HCT116 (cell line): ENCODE measurements around the gene RBM20. TPM values are rescaled to one million over a fixed set of nuclear protein-coding genes. Genes with fewer than 3 reads are reported as not detected.

Source experiments
- ATAC-seq: fragments of 200-7000 bp; cut with Tn5 transposase; 2 replicates; pipeline ENCODE4 v1.9.1; 2020; ENCODE audit warnings: mild to moderate bottlenecking, moderate library complexity
- BruUV-seq: library from RNA; stranded (reverse); fragments of 400-500 nt; replicated peaks from 2 replicates; lab custom pipeline; 2021; lab: Mats Ljungman, UMichigan
- CTCF ChIA-PET: fragments of 300-600 bp; sonication (Branson Sonifier 250); formaldehyde crosslinking; loops from one replicate; lab custom pipeline; 2021; ENCODE audit warnings: antibody characterized with exemption; lab: Charles Lee
- POLR2A ChIA-PET: fragments of 300-600, 350-600 bp; sonication (Branson Sonifier 250); formaldehyde crosslinking; loops from one replicate; lab custom pipeline; 2021; ENCODE audit warnings: antibody characterized with exemption; lab: Charles Lee
- RAD21 ChIA-PET, 2 experiments: fragments of 300-600 bp; sonication (Branson Sonifier 250); formaldehyde crosslinking; loops; one replicate each; lab custom pipeline; 2023; ENCODE audit warnings: low total read pairs in 2 of 2; ENCODE audit not compliant: uncharacterized antibody in 2 of 2, unreplicated experiment in 2 of 2, low non-redundant PET in 1 of 2; lab: Charles Lee
- DNase-seq: peaks from one replicate; pipeline ENCODE4 v3.0.0-alpha.2; 2010; ENCODE audit warnings: low read depth, low spot score
- H2AFZ ChIP-seq: fragments of 200-600 bp; shearing (Covaris generic), sonication (generic); 2 replicates; pipeline ENCODE4 v1.6.1; 2017; ENCODE audit warnings: low read depth, mixed run types, mixed read lengths, antibody characterized with exemption, low read length; ENCODE audit not compliant: poor library complexity, severe bottlenecking
- H3K27ac ChIP-seq: 2 replicates; pipeline ENCODE4 v1.5.1; 2012; ENCODE audit warnings: low read depth, low read length
- H3K27me3 ChIP-seq: fragments of 200-600 bp; sonication (generic); 2 replicates; pipeline ENCODE4 v1.6.1; 2016; ENCODE audit warnings: mixed run types, low read length, mixed read lengths; ENCODE audit not compliant: insufficient read depth
- H3K36me3 ChIP-seq, 2 experiments: fragments of 200-500 bp in 1 of 2; fragments of 200-600 bp in 1 of 2; sonication (Bioruptor generic) in 1 of 2; sonication (generic) in 1 of 2; 2 replicates each; pipeline versions ENCODE4 v1.5.1 to v1.6.1; 2014 to 2016; ENCODE audit warnings: low read length in 2 of 2, inconsistent platforms in 1 of 2, mixed read lengths in 1 of 2, mixed run types in 1 of 2; ENCODE audit not compliant: insufficient read depth in 2 of 2, control insufficient read depth in 1 of 2
- H3K4me1 ChIP-seq, 2 experiments: fragments of 200-600 bp in 1 of 2; sonication (generic) in 1 of 2; 2 replicates each; pipeline versions ENCODE4 v1.5.1 to v1.6.1; 2012 to 2017; ENCODE audit warnings: low read length in 2 of 2, inconsistent platforms in 1 of 2, mild to moderate bottlenecking in 1 of 2, mixed read lengths in 1 of 2, mixed run types in 1 of 2, moderate library complexity in 1 of 2; ENCODE audit not compliant: insufficient read depth in 2 of 2, control insufficient read depth in 1 of 2
- H3K4me2 ChIP-seq: fragments of 200-600 bp; sonication (generic); 2 replicates; pipeline ENCODE4 v1.6.1; 2017; ENCODE audit warnings: mixed run types, low read length, mixed read lengths
- H3K4me3 ChIP-seq, 2 experiments: fragments of 200-600 bp in 1 of 2; sonication (generic) in 1 of 2; replicated peaks in 1 of 2; 2 replicates each; pipeline ENCODE4 v1.5.1; 2011 to 2016; ENCODE audit warnings: low read length in 2 of 2, control low read depth in 1 of 2, low read depth in 1 of 2, mild to moderate bottlenecking in 1 of 2, mixed read lengths in 1 of 2, mixed run types in 1 of 2
- H3K79me2 ChIP-seq: fragments of 200-600 bp; sonication (generic); 2 replicates; pipeline ENCODE4 v1.6.1; 2017; ENCODE audit warnings: mild to moderate bottlenecking, mixed run types, low read length, moderate library complexity, mixed read lengths; ENCODE audit not compliant: insufficient read depth
- H3K9ac ChIP-seq: fragments of 200-600 bp; sonication (generic); 2 replicates; pipeline ENCODE4 v1.6.1; 2016; ENCODE audit warnings: low read length, mixed read lengths
- H3K9me2 ChIP-seq: fragments of 200-600 bp; sonication (generic), shearing (Covaris generic); 2 replicates; pipeline ENCODE4 v1.6.1; 2017; ENCODE audit warnings: mixed run types, mild to moderate bottlenecking, moderate library complexity; ENCODE audit not compliant: insufficient read depth
- H3K9me3 ChIP-seq, 2 experiments: fragments of 200-500 bp in 1 of 2; fragments of 200-600 bp in 1 of 2; sonication (Bioruptor generic) in 1 of 2; sonication (generic) in 1 of 2; 2 replicates each; pipeline ENCODE4 v1.6.1; 2014 to 2017; ENCODE audit warnings: low read length in 2 of 2, mixed read lengths in 2 of 2, inconsistent platforms in 1 of 2, low read depth in 1 of 2, mild to moderate bottlenecking in 1 of 2, mixed run types in 1 of 2, moderate library complexity in 1 of 2; ENCODE audit not compliant: control insufficient read depth in 1 of 2, insufficient read depth in 1 of 2
- H4K20me1 ChIP-seq: fragments of 200-600 bp; sonication (generic), shearing (Covaris generic); 2 replicates; pipeline ENCODE4 v1.6.1; 2017; ENCODE audit warnings: mixed run types, mild to moderate bottlenecking, moderate library complexity; ENCODE audit not compliant: insufficient read depth
- CTCF ChIP-seq, 3 experiments: fragments of 200-600 bp in 1 of 3; sonication (generic) in 1 of 3; IDR thresholded peaks in 2 of 3; conservative IDR thresholded peaks in 1 of 3; 2 replicates each; pipeline ENCODE4 v1.5.1; 2012 to 2017; ENCODE audit warnings: low read depth in 2 of 3, low read length in 2 of 3, antibody characterized with exemption in 1 of 3, borderline replicate concordance in 1 of 3, control low read depth in 1 of 3, mild to moderate bottlenecking in 1 of 3, mixed read lengths in 1 of 3, mixed run types in 1 of 3, moderate library complexity in 1 of 3; ENCODE audit not compliant: insufficient read depth in 1 of 3
- EGR1 ChIP-seq: IDR thresholded peaks from 2 replicates; pipeline ENCODE4 v1.6.1; 2012; ENCODE audit warnings: low read depth
- EZH2phosphoT487 ChIP-seq: fragments of 200-600 bp; IDR thresholded peaks from 2 replicates; pipeline ENCODE4 v1.6.1; 2018; ENCODE audit warnings: antibody characterized with exemption, borderline replicate concordance
- JUND ChIP-seq: IDR thresholded peaks from 2 replicates; pipeline ENCODE4 v1.6.1; 2012
- MAX ChIP-seq: IDR thresholded peaks from 2 replicates; pipeline ENCODE4 v1.6.1; 2012
- POLR2AphosphoS5 ChIP-seq: IDR thresholded peaks from 2 replicates; pipeline ENCODE4 v1.6.1; 2011; ENCODE audit warnings: mild to moderate bottlenecking, low read depth, low read length, moderate library complexity
- SIN3A ChIP-seq: IDR thresholded peaks from 2 replicates; pipeline ENCODE4 v1.6.1; 2012; ENCODE audit warnings: low read depth
- SP1 ChIP-seq: IDR thresholded peaks from 2 replicates; pipeline ENCODE4 v1.6.1; 2012; ENCODE audit warnings: low read depth
- SRF ChIP-seq: IDR thresholded peaks from 2 replicates; pipeline ENCODE4 v1.6.1; 2012; ENCODE audit warnings: low read depth
- TCF7L2 ChIP-seq: IDR thresholded peaks from 2 replicates; pipeline ENCODE4 v1.7.0; 2011; ENCODE audit warnings: borderline replicate concordance, inconsistent platforms; ENCODE audit not compliant: insufficient read depth, insufficient read length; ENCODE audit errors: extremely low read depth
- YY1 ChIP-seq: IDR thresholded peaks from 2 replicates; pipeline ENCODE4 v1.6.1; 2011; ENCODE audit warnings: low read length, low read depth, moderate library complexity, mild to moderate bottlenecking; ENCODE audit not compliant: insufficient replicate concordance; ENCODE audit errors: extremely low read depth
- ZFX ChIP-seq: fragments of 450-650 bp; IDR thresholded peaks from 2 replicates; pipeline ENCODE4 v1.6.1; 2017
- intact Hi-C: fragments of 100-400 bp; cut with micrococcal nuclease; formaldehyde crosslinking; loops from 2 replicates; pipeline ENCODE4 v1.10.0; 2022
- total RNA-seq: library from RNA; stranded (reverse); gene quantifications from one replicate; pipeline ENCODE4 v1.2.1, GENCODE V29; 2021; ENCODE audit not compliant: unreplicated experiment
- TF ChIP-seq, protein P1 (sequence below): IDR thresholded peaks from 2 replicates; pipeline ENCODE4 v1.6.1; 2011; ENCODE audit warnings: mild to moderate bottlenecking, low read length, moderate library complexity; ENCODE audit not compliant: insufficient replicate concordance; ENCODE audit errors: extremely low read depth

RBM20 gene
- total RNA-seq, 1 experiment from 2014 or later, result 2.0 TPM

- ChIA-PET POLR2A (no interaction called here), RAD21 (no interaction called here), CTCF (no interaction called here)
- no peak for DNase-seq
- no peaks in the 10 kb centered on the region for H3K36me3 ChIP-seq
- BruUV-seq, result no TSS peak
- no peak overlapping the region for H3K4me2 ChIP-seq
- peaks cover 12 to 18% of the 10 kb centered on the region in 2 experiments for H3K4me1 ChIP-seq
- no peak overlapping the region for H3K27ac ChIP-seq
- no peaks in the 10 kb centered on the region for H3K9me2 ChIP-seq
- TF ChIP-seq SRF (no peak), TCF7L2 (no peak), ZFX (no peak), POLR2AphosphoS5 (no peak), JUND (no peak), CTCF (IDR thresholded peaks at IDR 0.05 in 2 of 3, conservative IDR thresholded peaks at IDR 0.05 in 1 of 3; ENCODE audit: borderline replicate concordance in 1 of 3, insufficient read depth in 1 of 3, low read depth in 2 of 3, low read length in 2 of 3) (no peak), EZH2phosphoT487 (no peak), MAX (no peak), SIN3A (no peak), YY1 (no peak), SP1 (no peak), EGR1 (no peak)
- TF ChIP-seq, protein P1, sequence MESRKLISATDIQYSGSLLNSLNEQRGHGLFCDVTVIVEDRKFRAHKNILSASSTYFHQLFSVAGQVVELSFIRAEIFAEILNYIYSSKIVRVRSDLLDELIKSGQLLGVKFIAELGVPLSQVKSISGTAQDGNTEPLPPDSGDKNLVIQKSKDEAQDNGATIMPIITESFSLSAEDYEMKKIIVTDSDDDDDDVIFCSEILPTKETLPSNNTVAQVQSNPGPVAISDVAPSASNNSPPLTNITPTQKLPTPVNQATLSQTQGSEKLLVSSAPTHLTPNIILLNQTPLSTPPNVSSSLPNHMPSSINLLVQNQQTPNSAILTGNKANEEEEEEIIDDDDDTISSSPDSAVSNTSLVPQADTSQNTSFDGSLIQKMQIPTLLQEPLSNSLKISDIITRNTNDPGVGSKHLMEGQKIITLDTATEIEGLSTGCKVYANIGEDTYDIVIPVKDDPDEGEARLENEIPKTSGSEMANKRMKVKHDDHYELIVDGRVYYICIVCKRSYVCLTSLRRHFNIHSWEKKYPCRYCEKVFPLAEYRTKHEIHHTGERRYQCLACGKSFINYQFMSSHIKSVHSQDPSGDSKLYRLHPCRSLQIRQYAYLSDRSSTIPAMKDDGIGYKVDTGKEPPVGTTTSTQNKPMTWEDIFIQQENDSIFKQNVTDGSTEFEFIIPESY, result no peak
- no peaks in the 10 kb centered on the region for H3K9me3 ChIP-seq
- H3K27me3 ChIP-seq, result no peaks in the 10 kb centered on the region
- intact Hi-C loops, result no loop called here
- H3K9ac ChIP-seq, result no peak overlapping the region
- ATAC-seq, result no peak
- H3K4me3 ChIP-seq, result no peak overlapping the region
- H4K20me1 ChIP-seq, result no peaks in the 10 kb centered on the region
- no peak overlapping the region for H2AFZ ChIP-seq
- H3K79me2 ChIP-seq, result no peaks in the 10 kb centered on the region
Measured at GRCh38 chr10:110850099-110850498, 206.0 kb downstream of the RBM20 start.
